ENCODE data around the gene TM9SF1.
"Not testable (repeated sequence)": the region's sequence is repeated elsewhere in the genome, so short reads cannot be mapped to it uniquely, and the experiment has no call there.

Gene TM9SF1

GRCh38 chr14:24224618-24225071 is 29.4 kb upstream of the TM9SF1 start:
- DNase-seq, result no peak

- not testable (repeated sequence) for DNase-seq
Measured at GRCh38 chr14:24222987-24223386, 27.7 kb upstream of the TM9SF1 start.

- no peak for DNase-seq
Measured at GRCh38 chr14:24219521-24219920, 24.3 kb upstream of the TM9SF1 start.

GRCh38 chr14:24219080-24219479 is 23.8 kb upstream of the TM9SF1 start:
- no peak for DNase-seq

- not testable (repeated sequence) for DNase-seq
Measured at GRCh38 chr14:24216876-24217275, 21.6 kb upstream of the TM9SF1 start.

- DNase-seq, result no peak
Measured at GRCh38 chr14:24216345-24216699, 21.1 kb upstream of the TM9SF1 start.

- peak; percentile 89 for DNase-seq
Measured at GRCh38 chr14:24215495-24216344, 20.5 kb upstream of the TM9SF1 start, which contains the start of gene MDP1. Gene MDP1, minus strand, starts transcription at chr14:24216066. Its CDS starts 111 bp downstream, at chr14:24215955.

GRCh38 chr14:24213866-24214662 is 18.8 kb upstream of the TM9SF1 start:
- no peak for DNase-seq

GRCh38 chr14:24212924-24213865 is 18.0 kb upstream of the TM9SF1 start, which contains the start of gene CHMP4A:
Gene CHMP4A, minus strand, starts transcription at chr14:24213488. Its CDS starts 49 bp downstream, at chr14:24213439.
- DNase-seq, result peak; percentile 96

GRCh38 chr14:24211311-24211710 is 16.1 kb upstream of the TM9SF1 start:
- no peak for DNase-seq

GRCh38 chr14:24207625-24208024 is 12.4 kb upstream of the TM9SF1 start:
- DNase-seq, result no peak

GRCh38 chr14:24207104-24207551 is 11.9 kb upstream of the TM9SF1 start:
- no peak for DNase-seq

- no peak for DNase-seq
Measured at GRCh38 chr14:24206260-24207103, 11.2 kb upstream of the TM9SF1 start.

GRCh38 chr14:24204163-24205146 is 9.2 kb upstream of the TM9SF1 start:
- DNase-seq, result no peak

GRCh38 chr14:24203249-24203886 is 8.1 kb upstream of the TM9SF1 start:
- DNase-seq, result not testable (repeated sequence)

- DNase-seq, result not testable (repeated sequence)
Measured at GRCh38 chr14:24202538-24202937, 7.3 kb upstream of the TM9SF1 start.

- DNase-seq, result no peak
Measured at GRCh38 chr14:24198814-24199524, 3.7 kb upstream of the TM9SF1 start.

- DNase-seq, result no peak
Measured at GRCh38 chr14:24197056-24197450, 1.8 kb upstream of the TM9SF1 start.

Data from CD4-positive, alpha-beta T cell treated with Interleukin-17A for 4 hours (primary cell).